ENCODE data around the gene SMC6.

The SMC6 gene

DNA sequence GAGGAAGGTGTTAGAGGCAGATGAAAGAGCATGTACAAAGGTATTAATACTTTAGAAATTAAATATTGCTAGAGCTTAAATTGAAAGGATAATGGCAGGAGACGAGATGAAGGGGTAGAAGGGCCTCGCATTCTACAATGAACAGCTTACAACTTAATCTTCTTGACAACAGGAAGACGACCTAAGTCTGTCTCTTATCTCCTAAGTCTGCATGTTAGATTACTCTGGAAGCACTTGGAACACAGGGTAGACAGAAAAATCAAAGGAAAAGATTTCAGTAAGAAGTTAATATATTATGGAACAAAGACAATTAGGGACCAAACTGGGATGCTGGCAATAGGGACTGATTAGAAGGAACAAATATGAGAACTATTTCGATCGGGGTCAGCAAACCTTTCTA, 34.9 kb downstream of the SMC6 start:
- H3K4me3 ChIP-seq (ENCODE audit: low read depth, low read length): no peak overlapping the region
- TF ChIP-seq, protein P1, sequence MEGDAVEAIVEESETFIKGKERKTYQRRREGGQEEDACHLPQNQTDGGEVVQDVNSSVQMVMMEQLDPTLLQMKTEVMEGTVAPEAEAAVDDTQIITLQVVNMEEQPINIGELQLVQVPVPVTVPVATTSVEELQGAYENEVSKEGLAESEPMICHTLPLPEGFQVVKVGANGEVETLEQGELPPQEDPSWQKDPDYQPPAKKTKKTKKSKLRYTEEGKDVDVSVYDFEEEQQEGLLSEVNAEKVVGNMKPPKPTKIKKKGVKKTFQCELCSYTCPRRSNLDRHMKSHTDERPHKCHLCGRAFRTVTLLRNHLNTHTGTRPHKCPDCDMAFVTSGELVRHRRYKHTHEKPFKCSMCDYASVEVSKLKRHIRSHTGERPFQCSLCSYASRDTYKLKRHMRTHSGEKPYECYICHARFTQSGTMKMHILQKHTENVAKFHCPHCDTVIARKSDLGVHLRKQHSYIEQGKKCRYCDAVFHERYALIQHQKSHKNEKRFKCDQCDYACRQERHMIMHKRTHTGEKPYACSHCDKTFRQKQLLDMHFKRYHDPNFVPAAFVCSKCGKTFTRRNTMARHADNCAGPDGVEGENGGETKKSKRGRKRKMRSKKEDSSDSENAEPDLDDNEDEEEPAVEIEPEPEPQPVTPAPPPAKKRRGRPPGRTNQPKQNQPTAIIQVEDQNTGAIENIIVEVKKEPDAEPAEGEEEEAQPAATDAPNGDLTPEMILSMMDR (IDR thresholded peaks at IDR 0.05; ENCODE audit: borderline replicate concordance, insufficient read depth, low read depth, low read length): no peak

DNA sequence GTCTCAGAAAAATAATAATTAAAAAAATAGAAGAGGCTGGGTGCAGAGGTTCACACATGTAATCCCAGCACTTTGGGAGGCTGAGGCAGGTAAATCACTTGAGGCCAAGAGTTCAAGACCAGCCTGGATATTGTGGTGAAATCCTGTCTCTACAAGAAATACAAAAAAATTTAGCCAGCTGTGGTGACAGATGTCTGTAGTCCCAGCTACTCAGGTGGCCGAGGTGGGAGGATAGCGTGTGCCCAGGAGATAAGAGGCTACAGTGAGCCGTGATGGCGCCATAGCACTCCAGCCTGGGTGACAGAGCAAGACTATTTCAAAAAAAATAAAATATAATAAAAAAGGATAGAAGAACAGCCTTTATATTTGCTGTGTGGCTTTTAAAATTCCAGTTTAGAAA, 35.9 kb downstream of the SMC6 start:
- no peak overlapping the region for H3K4me3 ChIP-seq (ENCODE audit: low read depth, low read length)
- TF ChIP-seq, protein P1 (IDR thresholded peaks at IDR 0.05; ENCODE audit: borderline replicate concordance, insufficient read depth, low read depth, low read length): no peak

DNA sequence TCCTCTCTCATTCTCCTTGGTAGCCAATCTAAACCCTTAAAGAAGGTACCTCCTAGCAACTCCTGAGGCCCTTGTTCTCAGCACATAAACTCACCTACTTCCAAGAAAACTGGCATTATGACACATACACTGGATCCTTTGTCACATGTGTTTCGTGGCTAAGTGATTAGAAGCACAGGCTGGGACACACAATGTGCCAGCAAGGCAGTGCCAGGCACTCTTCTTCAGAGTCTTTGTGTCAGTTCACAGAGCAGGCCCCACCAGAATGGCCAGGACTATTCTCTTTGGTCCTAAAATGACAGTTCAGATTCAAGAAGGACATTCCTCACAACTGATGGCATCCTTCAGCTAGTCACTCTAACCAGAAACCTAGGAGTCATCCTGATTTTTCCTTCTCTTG, 40.3 kb downstream of the SMC6 start:
- H3K4me3 ChIP-seq (ENCODE audit: low read depth, low read length): no peak overlapping the region
- TF ChIP-seq, protein P1 (IDR thresholded peaks at IDR 0.05; ENCODE audit: borderline replicate concordance, insufficient read depth, low read depth, low read length): no peak

DNA sequence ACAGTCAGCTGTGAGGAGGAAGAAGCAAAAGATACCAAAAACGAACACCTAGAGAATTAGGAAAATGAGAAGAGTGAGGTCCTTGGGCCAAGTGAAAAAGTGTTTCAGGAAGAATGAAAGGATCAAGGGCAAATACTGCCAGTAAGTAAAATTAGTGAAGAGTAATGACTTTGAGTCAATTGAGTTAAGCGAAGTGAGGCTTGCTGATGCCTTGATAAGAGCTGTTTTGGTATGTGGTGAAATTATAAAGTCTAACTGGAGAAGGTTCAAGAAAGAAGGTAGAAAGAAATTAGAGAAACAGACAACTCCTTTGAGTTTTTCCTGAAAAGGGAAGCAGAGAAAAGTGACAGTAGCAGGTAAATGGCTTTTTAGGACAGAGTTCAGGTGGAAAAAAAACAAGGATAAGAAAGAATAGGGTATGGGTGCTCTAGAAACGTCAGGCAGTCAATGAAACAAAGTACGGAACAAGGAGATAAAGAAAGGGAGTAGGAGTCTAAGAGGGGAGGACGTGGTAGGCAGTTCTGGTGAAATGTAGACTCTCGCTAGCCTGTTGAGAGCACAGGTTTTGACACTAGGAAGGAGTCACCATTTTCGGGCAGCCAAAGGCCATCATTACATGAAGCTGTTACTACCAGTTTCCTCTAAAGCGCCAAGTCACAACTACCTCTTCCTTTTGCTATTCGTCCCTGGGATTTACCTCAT, 42.9 kb downstream of the SMC6 start:
- TF ChIP-seq, protein P1 (IDR thresholded peaks at IDR 0.05; ENCODE audit: borderline replicate concordance, insufficient read depth, low read depth, low read length): no peak
- H3K4me3 ChIP-seq (ENCODE audit: low read depth, low read length): no peak overlapping the region

DNA sequence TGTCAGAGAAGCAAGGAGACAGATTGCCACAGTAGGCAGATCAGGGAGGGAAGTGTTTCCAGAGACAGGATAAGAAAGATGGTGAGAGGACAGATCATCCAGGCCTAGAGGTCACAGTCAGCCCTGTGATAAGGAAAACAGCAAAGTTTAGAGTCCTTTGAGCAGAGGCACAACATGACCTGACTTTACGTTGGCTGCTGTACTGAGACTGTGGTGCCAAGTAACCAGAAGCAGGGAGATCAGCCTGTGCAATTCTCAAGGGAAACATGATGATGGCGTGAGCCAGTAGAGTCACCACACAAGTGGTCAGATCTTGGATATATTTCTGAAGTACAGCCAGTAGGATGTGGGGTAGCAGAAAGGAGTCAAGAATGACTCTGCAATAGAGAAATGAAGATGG, 43.7 kb downstream of the SMC6 start:
- no peak overlapping the region for H3K4me3 ChIP-seq (ENCODE audit: low read depth, low read length)

DNA sequence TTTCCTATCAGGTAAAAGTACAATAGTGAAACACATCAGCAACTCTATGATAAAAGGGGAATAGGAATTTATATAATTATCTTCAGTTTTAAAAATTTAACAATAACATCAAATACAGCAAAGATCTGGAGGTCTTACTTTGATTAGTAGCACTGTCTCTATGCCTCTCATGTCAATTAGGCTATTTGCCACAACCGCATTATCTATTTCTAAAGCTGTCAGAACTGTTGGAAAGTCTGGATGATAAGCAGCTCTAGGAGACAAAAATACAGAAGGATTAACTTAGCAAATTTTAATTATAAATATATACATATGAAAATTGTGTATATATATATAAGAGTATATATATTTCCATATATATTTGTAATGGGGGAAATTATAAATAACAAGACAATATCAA, 45.1 kb downstream of the SMC6 start:
- TF ChIP-seq, protein P1 (IDR thresholded peaks at IDR 0.05; ENCODE audit: borderline replicate concordance, insufficient read depth, low read depth, low read length): no peak
- no peak overlapping the region for H3K4me3 ChIP-seq (ENCODE audit: low read depth, low read length)

More for the DNA sequence above, 43.7 kb downstream of the SMC6 start:
- TF ChIP-seq, protein P1 (IDR thresholded peaks at IDR 0.05; ENCODE audit: borderline replicate concordance, insufficient read depth, low read depth, low read length): no peak

DNA sequence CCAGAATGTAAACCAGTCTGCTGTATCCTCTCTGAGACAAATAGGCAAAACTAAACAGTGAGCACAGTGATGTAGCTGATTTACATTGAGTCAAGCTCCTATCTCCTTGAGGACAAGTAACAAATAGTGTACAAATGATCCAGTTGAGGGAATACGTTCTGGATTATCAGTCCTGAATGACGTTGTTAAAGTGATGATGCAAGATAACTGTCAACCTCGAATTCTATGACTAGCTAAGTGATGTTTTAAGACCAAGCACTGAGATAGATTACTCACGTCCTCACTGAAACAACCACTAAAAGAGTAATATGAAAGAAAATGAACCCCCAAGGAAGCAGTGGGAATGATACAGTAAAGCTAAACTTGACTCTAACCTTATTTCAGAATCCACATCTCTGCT, 46.8 kb downstream of the SMC6 start:
- no peak overlapping the region for H3K4me3 ChIP-seq (ENCODE audit: low read depth, low read length)
- TF ChIP-seq, protein P1 (IDR thresholded peaks at IDR 0.05; ENCODE audit: borderline replicate concordance, insufficient read depth, low read depth, low read length): no peak
